ENCODE measurements around the gene CLIP4.

Gene CLIP4, protein sequence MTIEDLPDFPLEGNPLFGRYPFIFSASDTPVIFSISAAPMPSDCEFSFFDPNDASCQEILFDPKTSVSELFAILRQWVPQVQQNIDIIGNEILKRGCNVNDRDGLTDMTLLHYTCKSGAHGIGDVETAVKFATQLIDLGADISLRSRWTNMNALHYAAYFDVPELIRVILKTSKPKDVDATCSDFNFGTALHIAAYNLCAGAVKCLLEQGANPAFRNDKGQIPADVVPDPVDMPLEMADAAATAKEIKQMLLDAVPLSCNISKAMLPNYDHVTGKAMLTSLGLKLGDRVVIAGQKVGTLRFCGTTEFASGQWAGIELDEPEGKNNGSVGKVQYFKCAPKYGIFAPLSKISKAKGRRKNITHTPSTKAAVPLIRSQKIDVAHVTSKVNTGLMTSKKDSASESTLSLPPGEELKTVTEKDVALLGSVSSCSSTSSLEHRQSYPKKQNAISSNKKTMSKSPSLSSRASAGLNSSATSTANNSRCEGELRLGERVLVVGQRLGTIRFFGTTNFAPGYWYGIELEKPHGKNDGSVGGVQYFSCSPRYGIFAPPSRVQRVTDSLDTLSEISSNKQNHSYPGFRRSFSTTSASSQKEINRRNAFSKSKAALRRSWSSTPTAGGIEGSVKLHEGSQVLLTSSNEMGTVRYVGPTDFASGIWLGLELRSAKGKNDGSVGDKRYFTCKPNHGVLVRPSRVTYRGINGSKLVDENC

DNA sequence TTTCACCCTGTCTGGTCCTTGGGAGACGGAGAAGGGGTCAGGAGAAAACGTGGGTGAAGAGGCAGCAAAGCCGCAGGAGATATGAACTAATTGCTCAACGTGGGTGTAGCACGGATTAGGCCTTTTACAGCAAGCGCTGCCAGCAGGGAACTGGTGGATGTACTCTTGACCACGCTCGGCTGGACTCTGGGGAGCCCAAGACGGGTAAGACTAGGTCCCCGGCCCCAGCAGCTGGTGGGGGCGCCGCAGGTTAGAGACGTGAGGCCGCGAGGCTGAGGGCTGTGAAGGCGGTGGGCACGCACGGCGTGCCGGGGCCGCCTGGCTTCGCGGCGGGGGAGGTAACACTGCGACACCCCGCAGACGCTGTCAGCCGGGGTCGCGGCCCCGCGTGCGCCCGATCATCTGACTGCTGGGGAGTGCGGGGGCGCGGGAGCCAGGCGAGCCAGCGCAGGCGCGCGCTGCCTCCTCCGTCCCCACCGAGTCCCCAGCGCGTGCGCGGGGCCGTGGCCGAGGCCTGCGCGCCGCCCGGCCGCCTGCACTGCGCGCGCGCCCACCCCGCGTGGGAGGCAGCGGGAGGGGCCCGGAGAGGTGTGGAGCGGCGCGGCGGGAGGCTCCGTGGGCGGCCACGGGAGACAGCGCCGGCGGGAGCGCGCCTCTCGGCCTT lies at the start of gene CLIP4:
Gene CLIP4 (plus strand): TSS at position 470 of the 664 bp plus-strand sequence. CDS start 5,974 bp downstream, outside the sequence.
- TF ChIP-seq CTCF (IDR thresholded peaks at IDR 0.05), result no peak
- H3K27ac ChIP-seq, result peak within 1 kb of the TSS; percentile 78 to 87
- peaks cover 0 to 24% (median 12%) of the 10 kb centered on the region in 4 donors for H3K4me1 ChIP-seq
- peak within 1 kb of the TSS; percentile 70 to 92 for H3K4me3 ChIP-seq
- H3K27me3 ChIP-seq, result no peaks in the 10 kb centered on the region
- intact Hi-C loops (cut with DNase I; ENCODE audit: low total_unique reads), result no loop called here
- peak; percentile 66 to 76 for DNase-seq
- H3K9me3 ChIP-seq, result no peaks in the 10 kb centered on the region
- no peaks in the 10 kb centered on the region for H3K36me3 ChIP-seq

GRCh38 chr2:29066271-29066860 lies 48.8 kb upstream of the CLIP4 start:
- no peaks in the 10 kb centered on the region for H3K9me3 ChIP-seq
- H3K27me3 ChIP-seq, result no peaks in the 10 kb centered on the region
- peaks cover 0 to 29% (median 12%) of the 10 kb centered on the region in 4 donors for H3K4me1 ChIP-seq
- H3K36me3 ChIP-seq, result no peaks in the 10 kb centered on the region
- H3K4me3 ChIP-seq, result no peak overlapping the region
- peak in 1 of 2 donors; percentile 49 for DNase-seq
- intact Hi-C loops (cut with DNase I; ENCODE audit: low total_unique reads), result no loop called here
- H3K27ac ChIP-seq, result no peak overlapping the region
- TF ChIP-seq CTCF (IDR thresholded peaks at IDR 0.05), result no peak

DNA sequence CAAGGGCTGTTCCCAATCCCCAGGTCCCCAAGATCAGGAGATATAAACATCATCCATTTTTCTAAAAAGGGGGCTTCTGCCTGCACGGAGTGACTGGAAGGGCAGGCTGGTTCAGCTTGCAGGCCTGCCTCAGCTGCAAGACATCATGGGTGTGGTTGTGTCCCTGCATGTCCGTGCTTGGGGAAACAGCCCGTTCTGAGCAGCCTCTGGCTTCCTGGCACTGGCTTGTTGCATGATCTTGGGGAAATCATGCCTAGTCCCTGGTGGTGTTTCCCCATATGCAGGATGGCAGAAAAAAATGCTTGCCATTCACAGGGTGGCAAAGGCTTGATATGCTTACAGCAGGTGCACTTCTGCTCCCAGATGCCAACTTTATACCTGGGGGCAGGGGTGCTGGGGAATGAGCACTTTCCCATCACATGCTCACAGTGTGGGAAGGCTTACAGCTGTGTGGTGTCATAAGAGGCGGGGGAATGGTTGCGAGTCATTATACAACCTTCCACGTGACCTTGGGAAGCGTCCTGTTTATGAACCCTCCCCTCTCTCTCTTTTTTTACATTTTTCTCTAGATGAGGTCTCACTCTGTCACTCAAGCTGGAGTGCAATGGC lies 48.1 kb upstream of the CLIP4 start:
- Histone ChIP-seq H3K36me3 (no peaks in the 10 kb centered on the region), H3K9me3 (no peaks in the 10 kb centered on the region), H3K27me3 (no peaks in the 10 kb centered on the region), H3K27ac (no peak overlapping the region), H3K4me3 (no peak overlapping the region), H3K4me1 (peaks cover 0 to 29% (median 12%) of the 10 kb centered on the region in 4 donors)
- no peak for TF ChIP-seq CTCF (IDR thresholded peaks at IDR 0.05)
- intact Hi-C loops (cut with DNase I; ENCODE audit: low total_unique reads), result no loop called here
- peak in 1 of 2 donors; percentile 33 for DNase-seq

DNA sequence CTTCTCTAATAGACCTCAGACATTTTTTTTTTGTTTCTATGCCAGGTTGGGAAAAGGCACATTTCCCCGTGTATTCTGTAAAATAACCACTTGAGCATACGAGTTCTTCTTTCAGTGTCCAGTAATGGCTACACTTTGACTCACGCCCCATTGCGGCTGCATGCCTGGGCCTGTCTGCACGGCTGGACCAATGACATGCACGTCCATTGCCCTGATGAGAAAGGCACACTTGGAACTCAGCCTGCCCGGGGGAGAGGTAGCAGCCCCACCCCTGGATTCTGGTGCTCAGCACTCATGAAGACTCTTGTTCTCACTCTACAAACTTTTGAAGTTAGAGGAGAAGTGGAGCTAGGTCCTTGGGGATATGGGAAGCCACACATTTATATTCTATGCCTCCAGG lies 46.7 kb upstream of the CLIP4 start:
- Histone ChIP-seq H3K4me3 (no peak overlapping the region), H3K27ac (no peak overlapping the region)

More for the DNA sequence above, 46.7 kb upstream of the CLIP4 start:
- intact Hi-C loops (cut with DNase I; ENCODE audit: low total_unique reads), result no loop called here
- no peak for TF ChIP-seq CTCF (IDR thresholded peaks at IDR 0.05)
- Histone ChIP-seq H3K27me3 (no peaks in the 10 kb centered on the region), H3K9me3 (no peaks in the 10 kb centered on the region), H3K36me3 (no peaks in the 10 kb centered on the region), H3K4me1 (peaks cover 0 to 24% (median 9%) of the 10 kb centered on the region in 4 donors)
- no peak for DNase-seq
